Measurements from ENCODE around the gene MOBP. TPM values are rescaled to one million over a fixed set of nuclear protein-coding genes. Genes with fewer than 3 reads are reported as not detected.

The MOBP gene
- total RNA-seq, 1 donor from 2014 or later: not detected

DNA sequence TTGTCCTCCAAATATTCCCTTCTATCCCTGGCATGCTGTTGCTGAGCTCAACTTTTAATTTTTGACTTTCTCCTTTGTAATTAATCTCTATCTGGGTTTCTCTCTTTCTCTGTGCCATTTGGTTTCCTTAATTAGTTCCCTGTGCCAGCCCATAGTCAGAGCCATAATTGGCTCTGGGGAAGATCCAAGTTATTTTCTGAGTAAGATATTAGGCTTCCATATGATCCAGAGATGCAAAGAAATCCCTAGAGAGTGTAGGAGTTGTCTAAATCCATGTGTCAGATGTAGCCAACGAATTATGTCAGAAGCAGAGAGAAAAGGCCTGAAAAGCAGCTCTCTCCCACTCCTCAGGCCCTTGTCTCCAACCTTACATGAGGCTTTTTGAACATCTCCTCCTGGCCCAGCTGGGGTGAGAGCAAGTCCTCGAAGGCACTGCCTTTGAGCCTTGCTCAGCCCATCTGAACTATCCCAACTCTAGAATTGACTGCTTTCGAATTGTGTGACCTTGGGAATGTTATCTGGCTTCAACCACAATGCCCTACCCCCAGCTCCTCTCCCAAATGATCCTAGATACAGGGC, 46.4 kb downstream of the MOBP start:
- H3K9me3 Mint-ChIP-seq (ENCODE audit: unreplicated experiment): no peaks in the 10 kb centered on the region
- TF ChIP-seq, protein P1, sequence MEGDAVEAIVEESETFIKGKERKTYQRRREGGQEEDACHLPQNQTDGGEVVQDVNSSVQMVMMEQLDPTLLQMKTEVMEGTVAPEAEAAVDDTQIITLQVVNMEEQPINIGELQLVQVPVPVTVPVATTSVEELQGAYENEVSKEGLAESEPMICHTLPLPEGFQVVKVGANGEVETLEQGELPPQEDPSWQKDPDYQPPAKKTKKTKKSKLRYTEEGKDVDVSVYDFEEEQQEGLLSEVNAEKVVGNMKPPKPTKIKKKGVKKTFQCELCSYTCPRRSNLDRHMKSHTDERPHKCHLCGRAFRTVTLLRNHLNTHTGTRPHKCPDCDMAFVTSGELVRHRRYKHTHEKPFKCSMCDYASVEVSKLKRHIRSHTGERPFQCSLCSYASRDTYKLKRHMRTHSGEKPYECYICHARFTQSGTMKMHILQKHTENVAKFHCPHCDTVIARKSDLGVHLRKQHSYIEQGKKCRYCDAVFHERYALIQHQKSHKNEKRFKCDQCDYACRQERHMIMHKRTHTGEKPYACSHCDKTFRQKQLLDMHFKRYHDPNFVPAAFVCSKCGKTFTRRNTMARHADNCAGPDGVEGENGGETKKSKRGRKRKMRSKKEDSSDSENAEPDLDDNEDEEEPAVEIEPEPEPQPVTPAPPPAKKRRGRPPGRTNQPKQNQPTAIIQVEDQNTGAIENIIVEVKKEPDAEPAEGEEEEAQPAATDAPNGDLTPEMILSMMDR (IDR thresholded peaks at IDR 0.05; ENCODE audit: partially characterized antibody, unreplicated experiment): no peak
- H3K36me3 Mint-ChIP-seq (ENCODE audit: unreplicated experiment): peaks cover 4% of the 10 kb centered on the region
- H3K27ac Mint-ChIP-seq (ENCODE audit: unreplicated experiment): no peak overlapping the region
- peaks cover 4% of the 10 kb centered on the region for H3K27me3 Mint-ChIP-seq (ENCODE audit: unreplicated experiment)
- no peak for DNase-seq
- H3K4me3 Mint-ChIP-seq (ENCODE audit: unreplicated experiment): no peak overlapping the region
- peaks cover 5% of the 10 kb centered on the region for H3K4me1 Mint-ChIP-seq (ENCODE audit: low read depth, unreplicated experiment)

DNA sequence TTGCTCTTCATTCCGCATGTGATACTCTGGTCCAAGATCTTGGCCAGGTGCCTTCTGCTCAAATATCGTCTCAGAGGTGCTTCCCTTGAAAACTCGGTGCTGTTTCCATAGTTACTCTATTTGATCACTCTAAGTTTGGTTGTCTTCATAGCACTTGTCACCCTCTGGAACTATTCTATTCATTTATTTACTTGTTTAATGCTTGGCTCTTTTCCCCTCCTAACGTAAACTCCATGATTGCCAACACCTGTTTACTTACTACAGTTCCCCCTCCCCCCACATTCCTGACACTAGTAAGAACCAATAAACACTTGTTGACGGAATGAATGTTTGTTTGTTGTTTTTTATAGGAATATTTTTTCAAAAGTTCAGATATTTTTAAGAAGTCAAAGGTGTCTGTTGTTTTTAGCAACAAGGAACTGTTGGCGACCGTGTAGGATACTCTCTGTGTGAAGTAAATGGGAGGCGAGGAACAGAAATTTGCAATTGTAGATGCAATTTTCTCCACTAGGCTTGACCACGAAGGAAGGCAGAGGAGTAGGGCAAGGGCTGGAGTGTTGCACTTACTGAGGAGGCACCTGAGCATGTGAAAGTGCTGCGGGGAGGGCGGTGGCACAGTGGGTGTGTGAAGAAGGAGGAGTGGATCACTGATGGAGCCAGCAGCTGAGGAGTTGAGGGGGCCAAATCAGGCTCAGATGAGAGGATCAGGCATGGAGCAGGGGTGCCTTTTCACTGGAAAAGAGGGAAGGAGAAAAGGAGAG, 48.4 kb downstream of the MOBP start:
- Mint-ChIP-seq H3K9me3 (ENCODE audit: unreplicated experiment) (no peaks in the 10 kb centered on the region), H3K4me3 (ENCODE audit: unreplicated experiment) (no peak overlapping the region), H3K4me1 (ENCODE audit: low read depth, unreplicated experiment) (peaks cover 4% of the 10 kb centered on the region), H3K27ac (ENCODE audit: unreplicated experiment) (no peak overlapping the region), H3K27me3 (ENCODE audit: unreplicated experiment) (peaks cover 4% of the 10 kb centered on the region), H3K36me3 (ENCODE audit: unreplicated experiment) (peaks cover 4% of the 10 kb centered on the region)
- TF ChIP-seq, protein P1 (IDR thresholded peaks at IDR 0.05; ENCODE audit: partially characterized antibody, unreplicated experiment): no peak
- no peak for DNase-seq

DNA sequence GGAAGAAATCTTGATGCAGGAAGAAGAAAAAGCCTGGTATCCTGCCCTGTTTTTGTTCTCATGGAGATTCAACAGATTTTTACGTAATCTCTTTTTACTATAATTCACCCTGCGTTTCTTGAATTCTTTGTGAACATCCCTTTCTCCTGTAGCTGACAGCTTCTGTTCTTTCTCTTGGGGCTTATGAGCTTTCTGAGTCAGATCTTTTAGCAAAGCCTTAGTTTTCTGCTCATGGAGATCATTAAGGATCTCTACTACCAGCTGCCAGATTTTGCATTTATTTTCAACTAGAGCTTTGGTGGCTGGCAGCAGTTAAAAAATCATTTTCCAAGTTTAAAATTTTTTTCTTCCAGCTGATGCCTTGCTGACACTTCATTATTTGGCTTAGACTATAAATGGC, 51.6 kb downstream of the MOBP start:
- no peaks in the 10 kb centered on the region for H3K4me1 Mint-ChIP-seq (ENCODE audit: low read depth, unreplicated experiment)
- no peak overlapping the region for H3K4me3 Mint-ChIP-seq (ENCODE audit: unreplicated experiment)
- H3K27ac Mint-ChIP-seq (ENCODE audit: unreplicated experiment): no peak overlapping the region
- H3K36me3 Mint-ChIP-seq (ENCODE audit: unreplicated experiment): peaks cover 4% of the 10 kb centered on the region
- TF ChIP-seq, protein P1 (IDR thresholded peaks at IDR 0.05; ENCODE audit: partially characterized antibody, unreplicated experiment): no peak
- no peak for DNase-seq
- H3K9me3 Mint-ChIP-seq (ENCODE audit: unreplicated experiment): no peaks in the 10 kb centered on the region
- H3K27me3 Mint-ChIP-seq (ENCODE audit: unreplicated experiment): peaks cover 4% of the 10 kb centered on the region

DNA sequence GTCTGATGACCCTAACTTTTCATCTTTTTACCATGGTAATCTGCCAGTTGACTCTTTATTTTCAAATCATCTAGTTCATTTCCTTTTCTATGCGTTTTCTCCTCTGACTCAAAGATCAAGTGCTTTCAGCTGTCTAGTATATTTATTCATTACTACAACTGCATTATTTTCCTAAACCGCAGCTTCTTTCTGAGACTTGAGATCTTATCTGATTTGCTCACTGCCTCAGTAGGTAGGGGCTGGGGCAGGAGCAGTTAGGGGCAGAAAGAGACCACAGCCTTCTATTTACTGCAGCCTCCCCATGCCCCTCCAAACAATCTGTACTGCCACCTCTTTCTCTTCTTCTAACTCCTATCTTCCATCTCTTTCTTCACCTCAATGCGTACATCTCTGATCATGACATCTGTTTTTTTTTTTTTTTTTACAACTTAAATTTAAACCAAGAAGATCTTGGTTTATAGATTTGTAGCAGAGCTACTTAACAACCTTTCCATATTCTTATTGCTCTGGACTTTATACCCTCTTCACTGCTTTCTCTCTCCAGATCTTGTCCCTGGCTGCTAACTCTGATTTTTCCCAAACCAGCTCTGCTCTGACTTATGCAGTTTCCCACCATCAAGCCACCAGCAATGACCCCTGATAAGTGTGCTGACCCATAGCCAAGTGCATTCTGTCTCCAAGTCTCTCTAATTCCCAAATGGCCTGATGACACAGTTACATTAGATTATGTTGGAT, 52.2 kb downstream of the MOBP start:
- Mint-ChIP-seq H3K4me3 (ENCODE audit: unreplicated experiment) (no peak overlapping the region), H3K36me3 (ENCODE audit: unreplicated experiment) (peaks cover 4% of the 10 kb centered on the region), H3K9me3 (ENCODE audit: unreplicated experiment) (no peaks in the 10 kb centered on the region), H3K27ac (ENCODE audit: unreplicated experiment) (no peak overlapping the region), H3K27me3 (ENCODE audit: unreplicated experiment) (peaks cover 2% of the 10 kb centered on the region), H3K4me1 (ENCODE audit: low read depth, unreplicated experiment) (no peaks in the 10 kb centered on the region)
- no peak for DNase-seq
- TF ChIP-seq, protein P1 (IDR thresholded peaks at IDR 0.05; ENCODE audit: partially characterized antibody, unreplicated experiment): no peak

Measured in glutamatergic neuron (in vitro differentiated cells).